ENCODE results near the gene TAF4.
"Not testable (repeated sequence)": the region's sequence is repeated elsewhere in the genome, so short reads cannot be mapped to it uniquely, and the experiment has no call there.

The TAF4 gene

DNA sequence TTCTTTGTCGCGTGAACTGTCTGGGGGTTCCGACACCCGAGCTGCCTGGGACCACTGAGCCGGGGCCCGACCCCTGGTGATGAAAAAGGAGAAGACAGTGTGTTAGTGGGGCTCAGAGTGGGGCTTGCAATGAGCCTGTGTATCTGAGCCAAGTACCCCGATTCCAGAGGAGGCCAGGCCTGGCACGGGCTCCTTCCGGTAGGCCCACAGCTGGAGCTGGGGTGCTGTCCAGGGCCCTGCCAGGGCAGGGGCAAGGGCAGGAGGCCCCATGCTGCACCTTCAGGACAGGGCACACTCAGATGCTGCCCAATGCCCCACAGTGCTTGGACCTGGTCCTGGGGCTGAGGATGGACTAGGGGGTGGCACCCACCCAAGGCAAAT lies 89.4 kb downstream of the TAF4 start:
- Mint-ChIP-seq H3K9me3 (peaks cover 4% of the 10 kb centered on the region), H3K36me3 (ENCODE audit: low read depth) (peaks cover 14% of the 10 kb centered on the region), H3K27ac (no peak overlapping the region), H3K4me1 (ENCODE audit: low read depth) (peaks cover 1% of the 10 kb centered on the region), H3K4me3 (no peak overlapping the region), H3K27me3 (ENCODE audit: low read depth) (no peaks in the 10 kb centered on the region)

DNA sequence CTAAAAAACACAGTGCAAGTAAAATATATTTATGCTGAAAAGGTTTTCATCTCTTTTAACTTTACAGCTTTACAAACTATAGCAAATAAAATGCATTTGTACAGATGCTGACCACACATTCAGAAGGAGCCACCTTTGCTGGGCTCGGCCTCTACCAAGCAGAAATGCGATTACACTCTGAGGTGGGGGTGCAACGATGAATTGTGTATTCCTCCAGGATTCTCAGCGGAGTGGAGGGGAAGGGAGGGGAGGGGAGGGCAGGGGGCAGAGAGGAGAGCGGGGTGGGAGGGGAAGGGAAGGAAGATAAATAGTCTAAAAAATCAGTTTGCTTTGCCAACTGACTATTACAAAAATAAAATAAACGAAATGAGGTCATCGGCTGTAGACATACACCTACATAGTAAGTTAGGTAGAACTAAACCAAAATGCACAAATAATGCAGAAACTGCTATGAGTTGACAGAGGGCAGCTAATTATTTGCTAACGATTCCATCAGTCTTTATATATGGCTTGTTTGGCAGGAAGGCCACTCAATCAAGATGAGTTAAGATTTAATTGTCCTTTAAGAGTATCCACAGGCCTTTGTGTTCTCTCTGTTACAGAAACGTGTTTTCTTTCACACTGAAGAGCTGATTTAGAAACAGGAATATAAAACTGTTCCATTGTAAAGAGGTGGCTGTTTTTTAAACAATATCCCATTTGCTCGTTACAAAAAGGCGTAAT lies 90.1 kb downstream of the TAF4 start:
- no peaks in the 10 kb centered on the region for H3K4me1 Mint-ChIP-seq (ENCODE audit: low read depth)
- no peak overlapping the region for H3K27ac Mint-ChIP-seq
- H3K27me3 Mint-ChIP-seq (ENCODE audit: low read depth): no peaks in the 10 kb centered on the region
- H3K4me3 Mint-ChIP-seq: no peak overlapping the region
- H3K9me3 Mint-ChIP-seq: no peaks in the 10 kb centered on the region
- H3K36me3 Mint-ChIP-seq (ENCODE audit: low read depth): peaks cover 10% of the 10 kb centered on the region

GRCh38 chr20:61974357-61974665 lies 91.4 kb downstream of the TAF4 start:
- Mint-ChIP-seq H3K9me3 (no peaks in the 10 kb centered on the region), H3K36me3 (ENCODE audit: low read depth) (peaks cover 7% of the 10 kb centered on the region), H3K27ac (no peak overlapping the region), H3K27me3 (ENCODE audit: low read depth) (no peaks in the 10 kb centered on the region), H3K4me1 (ENCODE audit: low read depth) (no peaks in the 10 kb centered on the region), H3K4me3 (no peak overlapping the region)

GRCh38 chr20:61973515-61974356 lies 91.9 kb downstream of the TAF4 start:
- Mint-ChIP-seq H3K4me3 (no peak overlapping the region), H3K9me3 (no peaks in the 10 kb centered on the region), H3K27me3 (ENCODE audit: low read depth) (no peaks in the 10 kb centered on the region), H3K36me3 (ENCODE audit: low read depth) (peaks cover 7% of the 10 kb centered on the region), H3K4me1 (ENCODE audit: low read depth) (no peaks in the 10 kb centered on the region), H3K27ac (no peak overlapping the region)

DNA sequence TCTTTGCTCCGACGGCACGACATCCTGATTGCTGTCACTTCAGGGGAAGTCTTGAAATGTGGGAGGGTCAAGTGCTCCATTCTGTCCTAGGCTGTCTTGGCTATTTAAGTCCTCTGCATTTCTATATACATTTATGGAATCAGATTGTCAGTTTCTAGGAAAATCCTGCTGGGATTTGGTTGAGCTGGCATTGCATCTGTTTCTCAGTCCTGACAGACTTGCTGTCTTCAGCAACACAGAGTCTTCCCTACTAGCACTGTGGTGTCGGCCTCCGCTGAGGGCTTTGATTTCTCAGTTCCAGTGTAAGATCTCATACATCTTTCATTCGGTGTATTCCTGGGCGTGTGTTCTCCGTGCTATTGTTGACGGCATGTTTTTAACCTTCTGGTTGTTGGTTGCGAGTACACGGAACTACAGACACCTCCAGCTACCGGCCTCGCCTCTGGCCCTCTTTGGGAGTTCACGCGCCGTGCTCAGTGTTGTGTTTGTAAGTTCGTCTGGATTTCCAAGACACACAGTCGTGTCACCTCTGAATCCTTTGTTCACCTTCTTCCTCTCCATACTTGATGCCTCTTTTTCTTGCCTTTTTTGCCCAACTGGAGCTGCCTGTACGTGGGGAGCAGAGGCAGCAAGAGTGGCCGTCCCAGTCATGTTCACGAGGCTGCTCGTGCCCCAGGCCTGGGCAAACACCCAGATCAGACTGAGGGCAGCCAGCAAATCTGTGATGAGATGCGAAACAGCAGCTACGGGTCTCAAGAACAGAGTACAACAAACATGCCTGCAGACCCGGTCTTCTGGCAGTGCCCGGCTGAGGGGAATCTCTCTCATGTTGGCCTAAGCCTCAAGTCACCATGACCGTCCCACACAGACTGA lies 92.8 kb downstream of the TAF4 start:
- H3K27ac Mint-ChIP-seq: no peak overlapping the region
- H3K36me3 Mint-ChIP-seq (ENCODE audit: low read depth): peaks cover 7% of the 10 kb centered on the region
- no peak overlapping the region for H3K4me3 Mint-ChIP-seq
- no peaks in the 10 kb centered on the region for H3K9me3 Mint-ChIP-seq
- no peaks in the 10 kb centered on the region for H3K27me3 Mint-ChIP-seq (ENCODE audit: low read depth)
- no peaks in the 10 kb centered on the region for H3K4me1 Mint-ChIP-seq (ENCODE audit: low read depth)

- H3K27me3 Mint-ChIP-seq (ENCODE audit: low read depth); H3K4me1 Mint-ChIP-seq (ENCODE audit: low read depth); H3K4me3 Mint-ChIP-seq; H3K27ac Mint-ChIP-seq; H3K9me3 Mint-ChIP-seq; H3K36me3 Mint-ChIP-seq (ENCODE audit: low read depth): not testable (repeated sequence)
These were observed 94.1 kb downstream of the TAF4 start for GRCh38 chr20:61971595-61971994.

GRCh38 chr20:61970357-61970756 lies 95.3 kb downstream of the TAF4 start:
- Mint-ChIP-seq H3K27me3 (ENCODE audit: low read depth) (no peaks in the 10 kb centered on the region), H3K9me3 (no peaks in the 10 kb centered on the region), H3K4me3 (no peak overlapping the region), H3K36me3 (ENCODE audit: low read depth) (peaks cover 6% of the 10 kb centered on the region), H3K27ac (no peak overlapping the region), H3K4me1 (ENCODE audit: low read depth) (no peaks in the 10 kb centered on the region)

- peaks cover 5% of the 10 kb centered on the region for H3K36me3 Mint-ChIP-seq (ENCODE audit: low read depth)
- no peak overlapping the region for H3K27ac Mint-ChIP-seq
- H3K4me3 Mint-ChIP-seq: no peak overlapping the region
- no peaks in the 10 kb centered on the region for H3K9me3 Mint-ChIP-seq
- peaks cover 4% of the 10 kb centered on the region for H3K27me3 Mint-ChIP-seq (ENCODE audit: low read depth)
- no peaks in the 10 kb centered on the region for H3K4me1 Mint-ChIP-seq (ENCODE audit: low read depth)
These were observed 95.9 kb downstream of the TAF4 start for GRCh38 chr20:61969806-61970205.

- H3K4me1 Mint-ChIP-seq (ENCODE audit: low read depth): no peaks in the 10 kb centered on the region
- no peak overlapping the region for H3K27ac Mint-ChIP-seq
- H3K36me3 Mint-ChIP-seq (ENCODE audit: low read depth): peaks cover 4% of the 10 kb centered on the region
These were observed 96.7 kb downstream of the TAF4 start for GRCh38 chr20:61968932-61969331.

DNA sequence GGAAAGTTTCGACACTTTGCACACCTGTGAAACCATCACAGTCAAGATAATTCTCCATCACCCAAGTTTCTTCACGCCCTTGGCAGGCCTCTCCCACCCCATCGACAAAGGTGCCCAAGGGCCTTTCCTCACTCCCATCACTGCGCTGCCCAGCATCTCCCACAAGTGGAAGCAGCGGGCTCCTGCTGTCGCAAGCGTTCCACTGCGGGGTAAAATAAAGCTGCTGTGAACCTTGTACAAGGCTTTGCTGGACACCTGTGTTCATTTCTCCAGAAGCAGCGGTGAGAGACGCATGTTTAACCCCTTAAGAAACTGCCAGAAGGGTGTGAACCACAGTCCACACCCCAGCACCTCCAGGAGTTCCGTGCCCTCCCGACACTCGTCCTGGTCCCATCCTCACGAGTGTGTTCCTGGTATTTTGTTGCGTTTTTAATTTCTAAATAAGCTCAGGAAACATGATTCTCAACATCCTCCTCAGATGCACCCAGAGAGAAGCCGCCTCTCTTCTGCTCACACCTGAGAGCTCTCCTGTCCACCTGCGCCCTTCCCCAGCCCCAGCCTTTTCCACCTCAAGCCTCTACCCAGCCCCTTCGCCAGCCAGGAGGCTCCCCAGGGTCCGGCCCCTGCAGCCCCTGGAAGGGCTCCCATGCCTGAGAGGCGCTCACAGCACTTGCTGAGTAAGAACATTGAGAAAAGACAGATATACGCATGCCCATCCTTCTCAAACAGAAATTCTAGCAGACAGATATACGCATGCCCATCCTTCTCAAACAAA lies 97.5 kb downstream of the TAF4 start:
- H3K4me1 Mint-ChIP-seq (ENCODE audit: low read depth): no peaks in the 10 kb centered on the region
- H3K9me3 Mint-ChIP-seq: no peaks in the 10 kb centered on the region
- H3K4me3 Mint-ChIP-seq: no peak overlapping the region
- H3K27me3 Mint-ChIP-seq (ENCODE audit: low read depth): peaks cover 13% of the 10 kb centered on the region
- no peak overlapping the region for H3K27ac Mint-ChIP-seq
- peaks cover 2% of the 10 kb centered on the region for H3K36me3 Mint-ChIP-seq (ENCODE audit: low read depth)

More at GRCh38 chr20:61968932-61969331, 96.7 kb downstream of the TAF4 start:
- H3K27me3 Mint-ChIP-seq (ENCODE audit: low read depth): peaks cover 9% of the 10 kb centered on the region
- no peaks in the 10 kb centered on the region for H3K9me3 Mint-ChIP-seq
- H3K4me3 Mint-ChIP-seq: no peak overlapping the region

DNA sequence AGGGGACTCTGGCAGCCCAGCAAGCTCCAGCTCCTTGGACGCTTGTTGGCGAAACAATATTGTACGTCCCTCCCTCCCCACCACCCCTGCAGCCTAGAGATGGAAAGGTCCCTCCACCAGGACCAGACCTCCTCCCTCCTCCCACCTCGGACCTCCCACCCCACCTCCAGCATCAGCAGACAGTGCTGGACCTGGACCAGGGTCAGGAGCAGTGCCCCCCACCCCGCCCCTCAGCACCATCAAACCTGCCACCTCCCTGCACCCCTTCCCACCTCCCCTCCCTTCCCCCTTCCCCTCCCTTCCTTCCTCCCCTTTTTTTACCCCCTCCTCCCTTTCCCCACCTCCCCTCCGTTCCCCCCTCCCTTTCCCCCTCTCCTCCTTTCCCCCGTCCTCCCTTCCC lies 98.4 kb downstream of the TAF4 start:
- Mint-ChIP-seq H3K27ac (no peak overlapping the region), H3K4me3 (no peak overlapping the region), H3K9me3 (no peaks in the 10 kb centered on the region), H3K4me1 (ENCODE audit: low read depth) (no peaks in the 10 kb centered on the region), H3K36me3 (ENCODE audit: low read depth) (peaks cover 2% of the 10 kb centered on the region), H3K27me3 (ENCODE audit: low read depth) (peaks cover 13% of the 10 kb centered on the region)

- Mint-ChIP-seq H3K4me1 (ENCODE audit: low read depth) (no peaks in the 10 kb centered on the region), H3K9me3 (no peaks in the 10 kb centered on the region), H3K27ac (no peak overlapping the region), H3K4me3 (no peak overlapping the region), H3K36me3 (ENCODE audit: low read depth) (no peaks in the 10 kb centered on the region), H3K27me3 (ENCODE audit: low read depth) (peaks cover 13% of the 10 kb centered on the region)
These were observed 99.0 kb downstream of the TAF4 start for GRCh38 chr20:61966492-61967244.

DNA sequence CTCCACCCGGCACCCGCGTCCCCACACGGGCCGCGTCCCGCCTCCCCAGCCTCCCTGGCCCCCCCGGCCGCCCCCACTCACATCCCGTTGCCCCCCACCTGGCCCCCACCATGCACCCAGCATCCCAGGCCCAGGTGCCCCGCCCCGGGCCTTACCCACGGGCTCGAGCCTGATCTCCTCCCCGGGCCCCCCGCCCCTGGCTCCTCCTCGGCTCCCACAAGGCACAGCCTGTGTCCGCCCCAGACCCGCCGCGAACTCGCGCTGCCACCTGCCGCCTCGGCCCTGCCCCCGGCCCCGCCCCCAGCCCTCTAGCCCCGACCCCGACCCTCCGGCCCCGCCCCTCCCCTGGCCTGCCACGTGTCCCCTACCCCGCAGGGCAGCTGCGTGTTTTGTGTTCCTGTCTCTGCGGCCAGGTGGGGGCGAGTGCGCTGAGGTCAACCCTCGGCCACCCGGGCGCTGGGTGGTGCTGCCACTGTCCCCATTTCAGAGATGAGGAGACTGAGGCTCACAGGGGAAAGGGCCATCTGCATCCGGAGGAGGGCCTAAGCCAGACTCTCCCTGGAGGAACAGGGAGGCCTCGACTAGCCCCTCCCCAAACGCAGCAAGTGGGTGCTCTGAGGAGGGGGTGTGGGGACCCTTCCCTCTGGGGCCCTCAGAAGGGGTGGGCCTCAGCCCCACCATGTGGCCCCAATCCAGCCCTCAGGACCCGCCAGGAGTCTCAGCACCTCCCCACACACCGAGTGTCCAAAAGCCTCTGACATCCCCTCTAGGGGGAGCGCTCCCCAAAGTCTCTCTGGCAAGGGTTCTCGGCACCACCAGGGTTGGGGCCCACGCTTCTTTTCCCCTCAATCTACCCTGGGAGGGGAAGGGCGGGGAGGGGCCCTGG lies 99.8 kb downstream of the TAF4 start:
- H3K4me3 Mint-ChIP-seq: no peak overlapping the region
- no peaks in the 10 kb centered on the region for H3K9me3 Mint-ChIP-seq
- peaks cover 13% of the 10 kb centered on the region for H3K27me3 Mint-ChIP-seq (ENCODE audit: low read depth)
- no peak overlapping the region for H3K27ac Mint-ChIP-seq
- no peaks in the 10 kb centered on the region for H3K36me3 Mint-ChIP-seq (ENCODE audit: low read depth)
- H3K4me1 Mint-ChIP-seq (ENCODE audit: low read depth): no peaks in the 10 kb centered on the region
